Fibroblast of mammary gland (primary cell): ENCODE data around the gene UBL4A.

Source experiments
- DNase-seq: peaks from one replicate; pipeline ENCODE4 v3.0.0-alpha.2; 2010; ENCODE audit warnings: low read depth
- H3K4me3 ChIP-seq: 2 replicates; pipeline ENCODE4 v1.5.1; 2011; ENCODE audit warnings: low read depth, mild to moderate bottlenecking, low read length, moderate library complexity; ENCODE audit not compliant: control insufficient read depth
- TF ChIP-seq, protein P1 (sequence below): conservative IDR thresholded peaks from 2 replicates; pipeline ENCODE4 v1.5.1; 2011; ENCODE audit warnings: low read depth, low read length, inconsistent platforms; ENCODE audit not compliant: control insufficient read depth, insufficient read depth

Gene UBL4A

DNA sequence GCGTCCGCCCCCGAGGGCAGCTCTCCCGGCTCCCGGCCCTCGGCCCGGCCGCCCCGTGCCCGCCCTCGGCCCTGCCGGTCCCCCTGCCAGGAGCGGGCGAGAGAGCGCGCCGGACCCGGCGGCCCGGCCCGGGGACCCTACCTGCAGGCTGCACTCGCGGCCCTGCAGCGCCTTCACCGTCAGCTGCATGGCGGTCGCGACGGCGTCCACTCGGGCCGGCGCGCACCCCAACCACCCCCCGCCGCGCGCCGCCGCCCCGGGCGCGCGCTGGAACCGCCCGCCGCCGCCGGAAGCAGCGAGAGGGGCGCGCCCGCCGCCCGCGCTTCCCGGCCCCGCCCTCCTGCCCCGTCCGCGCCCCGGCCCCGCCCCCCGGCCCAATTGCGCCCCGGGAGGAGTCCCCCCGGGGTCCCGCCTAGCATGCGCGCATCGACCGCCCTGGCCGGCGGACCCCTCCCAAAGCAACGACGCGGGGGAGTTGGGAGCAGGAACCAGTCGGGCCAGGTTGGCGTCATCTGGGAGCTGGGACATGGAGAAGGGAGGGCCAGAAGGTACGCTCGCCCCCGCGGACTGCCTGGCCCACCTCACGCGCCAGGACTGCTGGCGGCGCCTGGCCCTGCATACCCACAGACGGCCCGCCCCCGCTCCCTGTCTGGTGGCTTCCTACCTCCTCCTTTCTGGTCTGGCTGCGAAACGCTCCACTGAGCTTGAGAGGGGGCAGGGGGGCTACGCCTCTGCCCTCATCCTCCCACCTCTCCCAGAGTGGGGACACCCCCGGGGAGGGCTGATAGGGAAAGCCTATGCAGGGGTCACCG is at the start of gene UBL4A:
Gene UBL4A (minus strand): TSS at position 220 of the 812 bp plus-strand sequence. CDS start 31 bp downstream, at position 189.
- peak; percentile 36 for DNase-seq
- H3K4me3 ChIP-seq = peak within 1 kb of the TSS; percentile 49
- TF ChIP-seq, protein P1, sequence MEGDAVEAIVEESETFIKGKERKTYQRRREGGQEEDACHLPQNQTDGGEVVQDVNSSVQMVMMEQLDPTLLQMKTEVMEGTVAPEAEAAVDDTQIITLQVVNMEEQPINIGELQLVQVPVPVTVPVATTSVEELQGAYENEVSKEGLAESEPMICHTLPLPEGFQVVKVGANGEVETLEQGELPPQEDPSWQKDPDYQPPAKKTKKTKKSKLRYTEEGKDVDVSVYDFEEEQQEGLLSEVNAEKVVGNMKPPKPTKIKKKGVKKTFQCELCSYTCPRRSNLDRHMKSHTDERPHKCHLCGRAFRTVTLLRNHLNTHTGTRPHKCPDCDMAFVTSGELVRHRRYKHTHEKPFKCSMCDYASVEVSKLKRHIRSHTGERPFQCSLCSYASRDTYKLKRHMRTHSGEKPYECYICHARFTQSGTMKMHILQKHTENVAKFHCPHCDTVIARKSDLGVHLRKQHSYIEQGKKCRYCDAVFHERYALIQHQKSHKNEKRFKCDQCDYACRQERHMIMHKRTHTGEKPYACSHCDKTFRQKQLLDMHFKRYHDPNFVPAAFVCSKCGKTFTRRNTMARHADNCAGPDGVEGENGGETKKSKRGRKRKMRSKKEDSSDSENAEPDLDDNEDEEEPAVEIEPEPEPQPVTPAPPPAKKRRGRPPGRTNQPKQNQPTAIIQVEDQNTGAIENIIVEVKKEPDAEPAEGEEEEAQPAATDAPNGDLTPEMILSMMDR = no peak

DNA sequence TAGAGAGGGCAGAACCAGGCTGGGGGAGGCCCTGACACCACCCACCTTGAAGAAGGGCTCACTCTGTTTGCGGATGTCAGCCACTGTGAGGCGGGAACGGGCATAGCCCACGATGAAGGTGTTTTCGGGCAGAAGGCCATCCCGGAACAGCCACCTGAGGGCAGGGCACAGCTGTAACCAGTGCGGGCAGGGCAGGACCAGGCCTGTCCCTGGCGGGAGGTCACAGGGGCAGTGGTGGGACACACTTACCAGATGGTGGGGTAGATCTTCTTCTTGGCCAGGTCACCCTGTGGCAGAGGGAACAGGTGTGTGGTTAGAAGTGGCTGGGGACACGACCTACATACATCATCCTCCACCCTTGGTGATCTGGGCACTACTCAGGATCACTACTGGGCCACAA is 49.5 kb upstream of the UBL4A start:
- DNase-seq = no peak
- TF ChIP-seq, protein P1 = no peak
- H3K4me3 ChIP-seq = no peak overlapping the region

DNA sequence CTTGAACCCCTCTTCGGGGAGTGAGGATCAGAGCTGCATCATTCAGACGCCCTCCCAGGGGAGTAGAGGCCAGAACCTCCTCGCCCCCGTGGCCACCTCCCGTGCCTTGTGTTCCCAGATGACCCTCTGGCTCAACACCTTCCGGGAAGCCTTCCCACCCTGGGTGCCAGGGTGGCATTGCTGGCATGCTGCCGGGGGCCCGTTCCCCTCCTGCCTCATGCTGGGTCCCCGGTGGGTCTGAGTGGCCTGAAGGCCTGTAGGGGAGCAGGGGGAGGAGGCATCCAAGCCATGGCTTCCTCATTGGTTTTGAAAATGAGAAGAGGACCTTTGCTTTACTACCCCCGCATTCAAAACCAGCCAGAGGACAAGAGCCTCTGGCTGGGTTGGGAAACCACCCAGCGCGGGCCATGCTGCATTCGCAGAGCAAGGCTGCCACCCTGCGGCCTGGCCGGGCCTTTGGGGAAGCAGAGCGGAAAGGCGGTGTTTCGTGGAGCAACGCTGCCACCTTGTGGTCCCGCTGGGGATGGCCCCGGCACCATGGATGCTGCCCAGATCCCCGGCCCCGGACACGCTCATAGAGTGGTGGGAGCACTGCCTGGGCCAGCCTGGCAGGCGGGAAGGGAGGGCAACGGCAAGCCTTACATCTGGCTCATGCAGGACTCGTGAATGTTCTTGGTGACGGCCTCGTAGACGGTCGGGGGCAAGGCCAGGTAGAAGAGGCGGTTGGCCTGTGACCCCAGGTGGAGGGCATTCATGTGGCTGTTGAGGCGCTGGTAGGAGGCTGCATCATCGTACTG is 48.3 kb upstream of the UBL4A start:
- peak; percentile 86 for DNase-seq
- TF ChIP-seq, protein P1 = peak; percentile 97
- no peak overlapping the region for H3K4me3 ChIP-seq

DNA sequence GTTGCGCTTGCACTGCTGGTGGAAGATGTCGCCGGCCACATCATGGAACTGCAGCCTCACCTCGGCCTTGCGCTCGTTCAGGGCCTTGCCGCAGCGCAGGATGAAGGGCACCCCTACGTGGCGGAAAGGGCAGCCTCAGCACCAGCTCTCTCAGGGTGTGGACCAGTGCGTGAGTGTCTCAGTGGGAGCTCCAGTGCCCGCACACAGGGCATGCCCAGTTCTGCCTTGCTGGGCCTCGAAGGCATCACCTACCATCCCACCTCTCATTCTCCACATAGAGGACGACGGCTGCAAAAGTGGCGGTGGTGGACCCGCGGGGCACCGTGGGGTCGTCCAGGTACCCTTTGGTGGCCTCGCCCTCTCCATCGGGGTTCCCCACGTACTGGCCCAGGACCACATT is 46.3 kb upstream of the UBL4A start:
- no peak for DNase-seq
- no peak overlapping the region for H3K4me3 ChIP-seq
- TF ChIP-seq, protein P1 = no peak

DNA sequence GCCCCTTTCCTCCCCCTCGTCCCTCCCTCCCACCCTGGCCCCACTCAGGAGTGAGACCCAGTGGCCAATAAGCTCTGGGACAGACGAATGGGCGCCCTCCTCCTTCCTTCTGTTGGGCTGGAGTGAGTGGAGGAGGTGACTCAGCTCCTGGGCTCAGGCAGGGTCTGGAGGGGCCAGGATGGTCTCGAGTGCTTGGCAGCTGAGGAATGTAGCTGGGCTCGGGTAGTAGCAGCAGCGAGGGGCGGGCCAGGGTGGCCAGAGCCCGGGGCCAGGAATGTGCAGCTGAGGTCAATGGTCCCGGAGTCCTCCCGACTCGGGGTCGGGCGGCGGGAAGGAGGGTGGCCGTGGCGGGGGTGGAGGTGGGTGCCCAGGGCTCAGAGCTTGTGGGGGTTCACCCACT is 45.2 kb upstream of the UBL4A start:
- DNase-seq = peak; percentile 39
- TF ChIP-seq, protein P1 = no peak
- no peak overlapping the region for H3K4me3 ChIP-seq

DNA sequence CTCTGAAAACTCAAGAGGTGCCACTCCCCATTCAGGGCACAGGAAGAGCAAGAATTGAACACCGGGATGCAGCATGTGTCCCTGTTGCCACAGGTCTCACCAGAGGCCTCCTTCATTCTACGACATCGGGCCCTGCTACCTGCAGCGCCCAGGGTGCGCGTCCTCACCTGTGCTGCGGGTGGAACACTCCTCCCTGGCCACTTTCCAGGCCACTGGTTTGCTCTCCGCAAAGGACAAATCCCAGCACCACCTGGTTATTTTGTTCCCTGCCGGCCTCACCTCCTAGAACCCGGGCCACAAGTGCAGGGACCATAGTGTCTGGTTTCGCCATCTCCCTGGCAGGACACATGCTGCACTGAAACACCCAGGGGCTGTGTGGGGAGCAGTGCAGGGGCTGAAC is 43.9 kb upstream of the UBL4A start:
- no peak for DNase-seq
- TF ChIP-seq, protein P1 = no peak
- H3K4me3 ChIP-seq = no peak overlapping the region
